Smooth muscle cell (in vitro differentiated cells): ENCODE measurements around the gene NUDCD3. TPM values are rescaled to one million over a fixed set of nuclear protein-coding genes. Genes with fewer than 3 reads are reported as not detected.

Experiments
- DNase-seq: peaks from one replicate; lab custom pipeline; 2025; ENCODE audit not compliant: unreplicated experiment; lab: John Stamatoyannopoulos, UW
- H2AFZ ChIP-seq: fragments of 200-600 bp; sonication (generic); 2 replicates; pipeline ENCODE4 v1.6.0; 2016; ENCODE audit warnings: antibody characterized with exemption, low read depth, mild to moderate bottlenecking
- H3F3A ChIP-seq: fragments of 200-600 bp; sonication (generic); 2 replicates; pipeline ENCODE4 v1.6.0; 2017; ENCODE audit warnings: antibody characterized with exemption, low read depth
- H3K27ac ChIP-seq: fragments of 200-600 bp; sonication (generic); 2 replicates; pipeline ENCODE4 v1.5.1; 2016; ENCODE audit warnings: low read depth, mild to moderate bottlenecking
- H3K27me3 ChIP-seq: fragments of 200-600 bp; sonication (generic); 2 replicates; pipeline ENCODE4 v1.6.1; 2016; ENCODE audit warnings: low read depth, mild to moderate bottlenecking
- H3K36me3 ChIP-seq: fragments of 200-600 bp; sonication (generic); 2 replicates; pipeline ENCODE4 v1.5.1; 2016; ENCODE audit warnings: low read depth
- H3K4me1 ChIP-seq: fragments of 200-600 bp; sonication (generic); 2 replicates; pipeline ENCODE4 v1.5.1; 2016; ENCODE audit warnings: low read depth
- H3K4me2 ChIP-seq: fragments of 200-600 bp; sonication (generic); 2 replicates; pipeline ENCODE4 v1.6.0; 2016; ENCODE audit warnings: mild to moderate bottlenecking
- H3K4me3 ChIP-seq: fragments of 200-600 bp; sonication (generic); 2 replicates; pipeline ENCODE4 v1.5.1; 2016; ENCODE audit warnings: mild to moderate bottlenecking
- H3K79me2 ChIP-seq: fragments of 200-600 bp; sonication (generic); 2 replicates; pipeline ENCODE4 v1.6.0; 2016; ENCODE audit warnings: low read depth, mild to moderate bottlenecking
- H3K9ac ChIP-seq: fragments of 200-600 bp; sonication (generic); 2 replicates; pipeline ENCODE4 v1.6.0; 2016; ENCODE audit warnings: low read depth
- H3K9me3 ChIP-seq: fragments of 200-600 bp; sonication (generic); replicated peaks from 2 replicates; pipeline ENCODE4 v1.5.1; 2016; ENCODE audit warnings: low read depth
- H4K20me1 ChIP-seq: fragments of 200-600 bp; sonication (generic); 2 replicates; pipeline ENCODE4 v1.6.0; 2016; ENCODE audit warnings: low read depth
- CTCF ChIP-seq: fragments of 200-600 bp; sonication (generic); IDR thresholded peaks from 2 replicates; pipeline ENCODE4 v1.5.1; 2017; ENCODE audit warnings: borderline replicate concordance, mild to moderate bottlenecking, antibody characterized with exemption; ENCODE audit not compliant: insufficient read depth, poor library complexity, severe bottlenecking
- WGBS: methylation state at CpG from one replicate; pipeline ENCODE4 v1.1.7; 2016; ENCODE audit warnings: low lambda C conversion rate; 5-methylcytosine and 5-hydroxymethylcytosine counted together
- polyA plus RNA-seq: library from polyadenylated mRNA; unstranded; fragments of >200 nt; fragmentation: Nextera tagmentation; extraction: Ambion mirVana; gene quantifications from 2 replicates; pipeline ENCODE4 v1.2.1, GENCODE V29; 2016
- total RNA-seq: library from RNA; depleted of rRNA; stranded (reverse); fragments of >200 nt; gene quantifications from 2 replicates; pipeline ENCODE4 v1.2.3, GENCODE V29; 2014

NUDCD3 gene
- total and polyA plus RNA-seq, 2 experiments from 2014 or later: 32.2 to 56.3 TPM

- H3K36me3 ChIP-seq: peaks cover 7% of the 10 kb centered on the region
- DNase-seq: no peak
- peaks cover 43% of the 10 kb centered on the region for H3K79me2 ChIP-seq
- H3K27me3 ChIP-seq: no peaks in the 10 kb centered on the region
- no peaks in the 10 kb centered on the region for H3K4me1 ChIP-seq
- WGBS: 38% methylated on average over 6 of the region's 6 CpGs
- H3K4me3 ChIP-seq: no peak overlapping the region
- H3K9ac ChIP-seq: no peak overlapping the region
- H2AFZ ChIP-seq: no peak overlapping the region
- no peaks in the 10 kb centered on the region for H3F3A ChIP-seq
- no peaks in the 10 kb centered on the region for H3K9me3 ChIP-seq
- H3K27ac ChIP-seq: no peak overlapping the region
- H3K4me2 ChIP-seq: no peak overlapping the region
- H4K20me1 ChIP-seq: peaks cover 87% of the 10 kb centered on the region
- peak; percentile 90 for TF ChIP-seq CTCF
Observed at GRCh38 chr7:44477063-44477830, 13.2 kb downstream of the NUDCD3 start.

- no peaks in the 10 kb centered on the region for H3K36me3 ChIP-seq
- H3K9me3 ChIP-seq: no peaks in the 10 kb centered on the region
- H4K20me1 ChIP-seq: peaks cover 91% of the 10 kb centered on the region
- TF ChIP-seq CTCF: no peak
- no peaks in the 10 kb centered on the region for H3K27me3 ChIP-seq
- no peak overlapping the region for H3K27ac ChIP-seq
- no peaks in the 10 kb centered on the region for H3F3A ChIP-seq
- H3K4me2 ChIP-seq: no peak overlapping the region
- H3K9ac ChIP-seq: no peak overlapping the region
- 94% methylated on average over 5 of the region's 5 CpGs for WGBS
- no peak overlapping the region for H2AFZ ChIP-seq
- no peak for DNase-seq
- H3K4me1 ChIP-seq: no peaks in the 10 kb centered on the region
- peaks cover 47% of the 10 kb centered on the region for H3K79me2 ChIP-seq
- H3K4me3 ChIP-seq: no peak overlapping the region
Observed at GRCh38 chr7:44476313-44476712, 14.1 kb downstream of the NUDCD3 start.

GRCh38 chr7:44473295-44473694, 17.2 kb downstream of the NUDCD3 start:
- peaks cover 98% of the 10 kb centered on the region for H4K20me1 ChIP-seq
- peaks cover 51% of the 10 kb centered on the region for H3K79me2 ChIP-seq
- peak overlapping the region; percentile 77 for H3K9ac ChIP-seq
- no peak overlapping the region for H3K4me3 ChIP-seq
- no peaks in the 10 kb centered on the region for H3K4me1 ChIP-seq
- peaks cover 8% of the 10 kb centered on the region for H3F3A ChIP-seq
- H3K36me3 ChIP-seq: no peaks in the 10 kb centered on the region
- H3K4me2 ChIP-seq: no peak overlapping the region
- DNase-seq: no peak
- H3K9me3 ChIP-seq: no peaks in the 10 kb centered on the region
- 87% methylated on average over 3 of the region's 3 CpGs for WGBS
- no peak for TF ChIP-seq CTCF
- H3K27me3 ChIP-seq: no peaks in the 10 kb centered on the region
- no peak overlapping the region for H2AFZ ChIP-seq
- peak overlapping the region; percentile 92 for H3K27ac ChIP-seq

- Histone ChIP-seq H3K9ac (peak overlapping the region; percentile 77), H3K4me2 (no peak overlapping the region), H3K36me3 (no peaks in the 10 kb centered on the region), H4K20me1 (peaks cover 98% of the 10 kb centered on the region), H2AFZ (no peak overlapping the region), H3K4me3 (no peak overlapping the region), H3K27me3 (no peaks in the 10 kb centered on the region), H3K4me1 (no peaks in the 10 kb centered on the region), H3K79me2 (peaks cover 55% of the 10 kb centered on the region), H3K9me3 (no peaks in the 10 kb centered on the region), H3F3A (peaks cover 8% of the 10 kb centered on the region), H3K27ac (peak overlapping the region; percentile 92)
- WGBS: 82% methylated on average over 3 of the region's 3 CpGs
- TF ChIP-seq CTCF: no peak
- no peak for DNase-seq
Observed at GRCh38 chr7:44472843-44473242, 17.6 kb downstream of the NUDCD3 start.
